Measurements from ENCODE around the gene TRIM44.
A peak's percentile ranks its signal among the peaks of the same experiment; 100 is the strongest.
"Not testable (repeated sequence)": the region's sequence is repeated elsewhere in the genome, so short reads cannot be mapped to it uniquely, and the experiment has no call there.

TRIM44 gene

DNA sequence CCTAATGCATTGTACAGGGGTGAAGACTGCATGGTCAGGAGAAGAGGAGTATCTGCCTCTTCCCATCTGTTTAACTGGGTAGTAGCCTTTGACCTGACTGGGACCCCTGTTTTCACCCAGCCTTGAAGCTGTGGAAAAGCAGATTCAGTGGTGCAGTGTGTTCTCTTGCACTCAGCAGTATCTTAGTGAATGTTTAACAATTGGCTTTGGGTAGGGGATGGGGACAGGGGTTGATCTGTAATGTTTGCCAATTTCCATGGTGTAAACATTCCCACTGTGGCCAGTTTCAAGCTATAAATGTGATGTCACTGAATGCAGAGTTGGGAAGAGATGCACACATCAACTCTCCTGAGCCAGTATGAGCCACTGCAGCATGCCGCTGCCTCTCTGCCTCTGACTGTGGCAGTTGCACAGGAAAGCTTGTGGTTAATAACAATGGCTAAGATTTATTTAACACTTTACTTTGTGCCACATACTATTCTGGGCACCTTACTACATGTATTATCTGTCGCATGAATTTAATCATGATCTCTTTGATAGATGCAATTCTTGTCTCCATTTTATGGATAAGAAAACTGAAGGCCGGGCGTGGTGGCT, 28.6 kb upstream of the TRIM44 start:
- no peak for DNase-seq (ENCODE audit: low spot score)

DNA sequence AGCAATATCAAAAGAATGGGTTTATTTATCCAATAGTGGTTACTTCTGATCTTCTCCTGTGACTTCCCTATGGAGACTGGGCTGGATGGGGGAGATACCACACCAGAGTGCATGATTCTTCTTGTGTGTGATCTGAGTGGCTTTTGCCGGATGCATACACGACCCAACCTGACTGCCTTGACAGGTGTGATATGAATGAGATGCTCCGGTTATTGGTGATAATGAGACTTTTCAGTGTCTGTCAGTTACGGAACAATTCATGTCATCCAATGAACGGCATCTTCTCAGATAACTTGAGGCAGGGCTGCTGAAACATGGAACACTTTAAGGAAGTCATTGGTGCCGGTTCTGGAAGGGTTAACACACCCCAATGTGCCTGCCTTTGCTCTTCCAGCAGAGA, 26.6 kb upstream of the TRIM44 start:
- no peak for DNase-seq (ENCODE audit: low spot score)

DNA sequence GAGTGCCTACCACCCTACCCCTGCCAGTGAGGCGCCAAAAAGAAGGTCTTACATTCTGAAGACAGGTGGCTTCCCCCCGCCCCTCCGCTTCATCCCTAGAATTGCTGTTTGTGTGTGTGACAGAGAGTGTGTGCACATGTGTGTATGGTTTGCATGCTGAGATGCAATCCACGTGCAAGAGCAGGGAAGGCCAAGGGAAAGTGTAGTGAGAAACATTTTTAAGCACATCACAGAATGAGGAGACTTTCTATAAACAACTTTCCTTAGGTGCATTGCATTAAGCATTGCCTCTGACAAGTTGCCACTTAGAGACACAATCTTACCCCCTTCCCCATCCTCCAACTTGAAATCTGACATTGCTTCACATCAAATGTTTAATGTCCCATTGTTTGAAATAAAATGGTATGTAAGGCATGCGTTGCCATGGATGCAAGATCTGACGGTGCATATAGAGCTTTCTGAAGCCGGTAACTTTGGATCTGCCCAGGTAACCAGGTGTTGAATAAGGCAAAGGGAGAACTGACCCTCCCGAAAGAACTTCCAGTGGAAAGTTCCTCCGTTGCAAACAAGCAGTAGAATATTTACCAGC, 22.9 kb upstream of the TRIM44 start:
- no peak for DNase-seq (ENCODE audit: low spot score)

DNA sequence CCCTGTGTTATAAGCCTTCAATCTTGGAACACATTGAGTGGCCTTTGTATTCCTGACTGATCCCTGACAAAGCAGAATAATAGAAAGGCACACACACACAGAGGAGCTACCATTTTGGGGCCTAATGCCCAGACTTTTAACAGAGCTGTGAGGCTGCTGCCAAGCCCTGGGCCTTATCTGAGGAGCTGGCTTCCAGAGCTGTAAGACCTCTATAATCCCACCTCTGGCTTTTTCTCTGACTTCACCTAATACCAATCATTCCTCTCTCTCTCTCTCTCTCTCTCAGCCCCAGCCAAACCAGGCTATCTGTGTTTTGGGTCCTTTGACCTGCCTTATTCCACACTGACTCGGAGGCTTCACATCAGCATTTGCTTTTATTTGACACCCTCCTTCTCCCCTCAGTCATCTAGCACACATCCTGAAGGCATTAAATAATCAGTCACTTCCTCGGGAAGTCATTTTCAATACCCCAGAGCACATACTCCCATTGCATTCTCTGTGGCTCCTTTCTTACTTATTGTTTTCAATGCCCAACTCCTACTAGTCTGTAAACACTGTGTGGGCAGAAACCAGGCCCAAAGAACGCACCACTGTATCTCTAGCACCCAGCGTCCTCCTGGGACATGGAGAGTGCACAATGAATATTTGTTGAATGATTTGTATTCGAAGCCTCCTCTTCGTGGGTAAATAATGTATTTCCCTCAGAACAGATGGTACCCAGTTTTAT, 21.2 kb upstream of the TRIM44 start:
- no peak for DNase-seq (ENCODE audit: low spot score)

DNA sequence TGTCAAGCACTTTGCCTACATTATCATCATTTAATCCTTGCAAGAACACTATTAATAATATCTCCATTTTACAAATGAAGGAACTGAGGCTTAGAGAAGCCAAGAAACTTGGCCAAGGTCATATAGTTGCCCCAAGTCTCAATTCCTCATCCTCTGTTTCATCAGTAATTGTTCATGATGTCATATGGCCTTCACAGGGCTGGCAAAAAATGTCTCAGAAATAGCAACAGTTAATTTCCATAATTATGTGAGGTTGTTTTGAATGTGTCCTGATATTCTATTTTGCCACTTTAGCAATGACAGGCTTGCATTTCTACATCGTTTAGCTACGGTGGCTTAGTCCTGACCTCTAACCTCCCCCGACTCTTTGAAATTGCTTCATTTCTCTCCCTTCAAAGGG, 20.6 kb upstream of the TRIM44 start:
- DNase-seq (ENCODE audit: low spot score), result no peak

DNA sequence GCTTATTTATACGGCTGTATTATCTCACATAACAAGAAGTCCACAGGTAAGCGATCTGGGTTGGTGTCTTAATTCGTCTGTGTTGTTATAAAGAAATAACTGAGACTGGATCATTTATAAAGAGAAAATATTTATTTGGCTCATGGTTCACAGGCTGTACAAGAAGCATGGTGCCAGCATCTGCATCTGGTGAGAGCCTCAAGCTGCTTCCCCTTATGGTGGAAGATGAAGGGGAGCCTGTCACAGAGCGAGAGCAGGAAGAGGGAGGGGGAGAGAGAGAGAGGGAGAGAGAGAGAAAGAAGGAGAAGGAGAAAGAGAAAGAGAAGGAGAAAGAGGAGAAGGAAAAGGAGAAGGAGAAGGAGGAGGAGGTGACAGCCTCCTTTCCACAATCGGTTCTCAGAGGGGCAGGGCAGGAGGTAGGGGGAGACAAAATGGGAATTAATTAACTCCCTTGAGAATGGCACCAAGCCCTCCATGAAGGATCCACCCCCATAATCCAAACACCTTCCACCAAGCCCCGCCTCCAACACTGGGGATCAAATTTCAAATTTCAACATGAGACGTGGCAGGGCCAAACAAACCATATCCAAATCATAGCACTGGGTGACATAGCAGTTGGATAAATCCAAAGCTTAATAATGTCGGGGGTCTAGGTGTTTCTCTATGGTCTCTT, 15.0 kb upstream of the TRIM44 start:
- DNase-seq (ENCODE audit: low spot score), result no peak

DNA sequence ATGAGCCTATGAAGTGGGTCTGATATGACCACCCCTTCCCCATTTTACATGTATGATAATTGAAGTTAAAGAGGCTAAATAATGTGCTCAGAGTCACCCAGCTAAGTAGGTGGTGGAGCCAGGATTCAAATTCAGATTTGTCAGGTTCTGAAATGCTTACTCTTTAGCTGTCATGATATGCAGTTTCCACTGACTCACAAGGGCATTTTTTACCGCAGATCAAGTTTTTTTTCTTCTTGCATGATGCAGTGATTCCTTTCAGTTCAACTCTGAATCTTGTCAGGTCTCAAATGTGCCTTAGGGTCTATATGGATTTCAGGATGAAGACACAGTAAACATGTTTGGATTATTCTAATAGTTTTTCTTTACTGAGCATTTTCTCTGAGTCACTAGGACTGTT, 12.6 kb upstream of the TRIM44 start:
- DNase-seq (ENCODE audit: low spot score), result peak; percentile 59

DNA sequence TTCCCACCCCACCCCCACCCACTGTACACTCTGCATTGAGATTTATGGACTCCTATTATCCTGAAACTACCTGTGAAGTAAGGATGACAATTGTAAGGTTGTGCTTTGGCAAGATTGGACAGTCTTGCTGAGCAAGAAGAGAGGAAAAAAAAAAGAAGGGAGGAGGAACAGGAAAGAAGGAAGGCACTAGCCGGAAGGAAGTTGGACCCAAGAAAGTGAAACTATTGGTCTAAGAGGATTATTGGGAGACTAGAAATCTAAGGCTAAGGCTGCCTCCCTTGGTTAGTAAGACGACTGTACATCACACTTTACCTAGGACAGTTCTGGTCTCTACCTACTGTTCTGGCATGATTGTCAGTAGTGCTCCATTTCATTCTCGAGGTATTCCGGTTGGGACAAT, 12.1 kb upstream of the TRIM44 start:
- no peak for DNase-seq (ENCODE audit: low spot score)

DNA sequence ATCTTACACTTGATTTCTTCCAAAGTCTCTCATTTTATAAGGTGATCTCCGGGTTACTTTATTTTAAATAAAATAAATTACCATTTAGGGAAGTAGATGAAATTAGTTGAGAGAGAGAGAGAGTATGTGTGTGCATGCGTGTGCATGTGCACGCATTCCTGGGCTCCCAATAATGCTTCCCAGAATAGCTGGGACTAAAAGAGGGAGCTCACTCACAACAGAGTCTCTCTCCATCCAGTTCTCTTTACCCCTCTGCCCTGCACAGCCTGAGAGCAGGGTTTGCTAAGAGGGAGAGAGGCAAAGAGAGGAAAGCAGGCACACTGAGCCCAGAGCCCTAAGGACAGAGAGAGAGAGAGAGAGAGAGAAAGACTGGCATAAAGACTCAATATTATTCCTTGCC, 11.3 kb upstream of the TRIM44 start:
- DNase-seq (ENCODE audit: low spot score), result no peak

DNA sequence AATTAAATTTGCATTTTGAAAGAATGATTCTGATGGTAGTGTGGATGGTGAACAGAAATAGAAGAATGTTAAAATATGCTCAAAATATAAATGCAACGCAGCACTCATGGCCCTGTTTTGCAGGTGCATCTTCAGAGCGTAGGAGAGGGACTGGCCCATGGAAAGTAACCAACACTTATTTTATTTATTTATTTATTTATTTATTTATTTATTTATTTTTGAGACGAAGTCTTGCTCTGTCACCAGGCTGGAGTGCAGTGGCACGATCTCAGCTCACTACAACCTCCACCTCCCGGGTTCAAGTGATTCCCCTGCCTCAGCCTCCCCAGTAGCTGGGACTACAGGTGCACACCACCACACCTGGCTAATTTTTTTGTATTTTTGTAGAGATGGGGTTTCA, 9.8 kb upstream of the TRIM44 start:
- DNase-seq (ENCODE audit: low spot score), result not testable (repeated sequence)

DNA sequence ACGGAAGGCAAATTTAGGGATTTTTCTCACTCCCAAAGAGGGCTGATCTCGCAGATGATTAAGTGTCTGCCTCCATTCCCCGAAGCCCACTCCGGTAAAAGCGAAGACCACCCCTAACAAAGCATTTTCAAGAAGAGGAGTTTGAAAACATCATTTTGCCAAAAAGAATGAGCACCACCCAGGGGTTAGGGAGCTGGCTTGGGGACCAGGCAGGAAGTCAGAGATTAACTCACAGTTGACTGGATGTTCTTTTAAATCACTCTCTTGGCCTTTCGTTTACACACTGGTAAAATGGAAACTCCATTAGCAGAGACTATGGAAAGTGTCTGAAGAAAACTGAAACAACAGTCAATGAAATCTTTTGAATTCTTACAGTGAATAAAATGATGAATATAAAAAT, 7.9 kb upstream of the TRIM44 start:
- DNase-seq (ENCODE audit: low spot score), result no peak

DNA sequence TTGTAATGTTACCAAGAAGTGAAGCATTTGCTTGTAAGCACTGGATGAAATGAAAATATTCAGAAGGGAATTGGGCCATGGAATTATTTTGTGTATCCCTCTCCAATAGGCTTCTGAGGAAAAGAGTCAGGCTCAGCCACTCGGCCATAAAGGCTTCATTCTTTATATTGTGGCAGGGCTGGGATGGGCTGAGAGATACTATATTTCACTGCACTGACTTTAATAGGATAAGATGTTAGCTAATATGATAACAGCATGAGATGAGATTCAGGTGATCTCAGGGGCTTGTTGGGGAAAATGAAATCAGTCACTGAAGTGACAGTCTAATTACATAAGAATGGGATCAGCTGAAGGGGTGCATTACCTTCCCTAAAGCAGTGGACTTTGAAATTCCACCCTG, 7.3 kb upstream of the TRIM44 start:
- no peak for DNase-seq (ENCODE audit: low spot score)

DNA sequence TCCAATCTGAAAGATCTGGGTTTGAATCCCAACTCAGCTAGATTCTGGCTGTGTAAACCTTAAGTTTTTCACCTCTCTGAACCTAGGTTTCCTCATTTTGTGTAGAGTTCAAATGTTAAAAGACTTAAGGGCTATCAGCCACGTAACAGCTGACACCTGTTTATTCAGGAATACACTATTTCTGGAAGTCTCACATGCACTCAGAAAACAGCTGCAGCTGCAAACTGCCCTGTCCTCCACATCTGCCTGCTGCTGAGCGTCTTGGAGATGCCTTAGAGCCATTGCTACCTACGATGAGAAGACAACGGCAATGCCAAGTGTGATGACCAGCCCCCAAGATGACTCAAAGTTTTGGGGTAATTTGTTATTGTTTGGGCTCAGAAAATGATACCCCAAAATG, 6.7 kb upstream of the TRIM44 start:
- no peak for DNase-seq (ENCODE audit: low spot score)

DNA sequence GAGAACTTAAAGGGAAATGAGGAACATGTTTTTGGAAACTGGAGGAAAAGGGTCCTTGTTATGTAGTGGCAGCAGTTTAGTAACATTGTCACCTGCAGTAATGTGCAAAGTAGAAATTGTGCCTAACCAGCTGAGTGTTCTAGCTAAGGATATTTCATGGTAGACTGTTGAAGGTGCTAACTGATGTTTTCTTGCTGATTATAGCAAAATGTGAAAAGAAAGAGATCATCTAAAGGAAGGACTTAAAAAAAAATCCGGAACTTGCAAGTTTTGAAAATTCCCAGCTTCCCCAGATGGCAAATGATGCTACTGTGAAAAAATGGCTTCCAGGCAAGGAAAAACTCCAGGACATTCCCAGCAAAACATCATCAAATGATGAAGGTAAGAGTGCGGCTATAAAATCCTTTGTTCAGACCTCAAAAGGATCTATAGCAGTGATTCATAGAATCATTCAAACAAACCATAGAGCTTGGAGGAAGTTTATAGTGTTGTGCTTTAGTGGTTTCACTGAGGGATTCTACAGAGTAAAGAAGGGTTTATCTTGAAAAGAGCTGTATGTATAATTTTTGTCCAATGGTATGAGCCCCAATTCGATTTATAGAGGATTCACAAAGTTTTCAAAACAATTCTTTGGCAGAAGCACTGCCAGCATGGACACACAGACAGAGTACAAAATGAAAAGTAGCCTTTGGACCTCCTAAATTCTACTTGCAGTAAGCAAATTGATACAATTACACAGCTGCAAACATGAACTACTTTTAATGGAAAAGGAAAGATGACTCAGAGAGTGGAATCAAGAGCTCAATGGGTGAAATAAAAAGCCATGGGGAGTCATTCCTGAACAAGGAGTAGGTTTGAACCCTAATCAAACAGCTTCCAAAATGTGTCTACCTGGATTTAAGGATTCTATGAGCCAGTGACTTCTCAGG, 4.3 kb upstream of the TRIM44 start:
- DNase-seq (ENCODE audit: low spot score), result no peak

DNA sequence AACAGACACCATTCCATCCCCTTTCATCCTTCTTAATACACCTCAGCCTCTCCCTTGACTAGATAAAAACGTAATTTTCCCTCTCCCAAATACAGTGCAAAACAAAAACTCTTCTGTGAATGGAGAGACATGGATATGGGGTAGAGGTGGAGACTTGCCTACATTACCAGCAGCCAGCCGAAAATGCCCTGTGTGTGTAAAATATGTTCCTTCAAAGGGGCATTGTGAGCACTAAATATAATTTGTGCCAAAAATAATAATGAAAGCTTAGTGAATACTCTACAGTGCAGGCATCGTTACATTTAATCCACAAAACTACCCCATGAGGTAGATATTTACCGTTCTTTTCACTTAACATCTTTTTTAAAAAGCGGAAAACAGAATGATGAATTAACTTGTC, 1.0 kb upstream of the TRIM44 start:
- no peak for DNase-seq (ENCODE audit: low spot score)

DNA sequence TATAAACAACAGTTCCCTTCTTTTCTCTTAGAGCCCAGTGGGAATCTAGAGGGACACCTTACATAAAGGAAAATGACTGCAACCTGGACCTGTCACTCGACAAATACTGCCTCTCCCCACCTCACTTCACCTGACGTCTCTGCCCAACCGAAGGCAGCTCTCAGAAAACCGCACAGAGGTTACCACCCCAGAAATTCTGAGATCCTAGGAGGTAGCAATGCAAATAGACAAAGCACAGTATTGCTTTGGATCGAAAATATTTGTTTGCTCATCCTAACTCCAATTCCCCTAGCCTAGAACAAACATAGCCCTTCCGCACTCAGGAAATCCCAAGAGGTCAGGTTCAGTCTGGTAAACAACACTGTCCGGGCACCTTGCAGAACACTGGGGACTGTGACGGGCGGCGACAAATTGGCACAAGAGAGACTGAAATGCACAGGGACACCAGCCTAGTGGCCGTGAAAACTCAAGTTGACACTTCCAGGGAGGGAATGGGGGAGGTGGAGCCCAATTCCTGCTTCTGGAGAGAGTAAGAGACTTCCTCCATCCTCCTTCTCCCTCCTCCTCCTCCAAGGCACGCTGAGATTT, 420 bp upstream of the TRIM44 start:
- peak; percentile 27 for DNase-seq (ENCODE audit: low spot score)

DNA sequence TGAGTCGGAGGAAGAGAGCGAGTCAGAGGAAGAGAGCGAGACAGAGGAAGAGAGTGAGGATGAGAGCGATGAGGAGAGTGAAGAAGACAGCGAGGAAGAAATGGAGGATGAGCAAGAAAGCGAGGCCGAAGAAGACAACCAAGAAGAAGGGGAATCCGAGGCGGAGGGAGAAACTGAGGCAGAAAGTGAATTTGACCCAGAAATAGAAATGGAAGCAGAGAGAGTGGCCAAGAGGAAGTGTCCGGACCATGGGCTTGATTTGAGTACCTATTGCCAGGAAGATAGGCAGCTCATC, 780 bp downstream of the TRIM44 start:
- DNase-seq (ENCODE audit: low spot score), result no peak

DNA sequence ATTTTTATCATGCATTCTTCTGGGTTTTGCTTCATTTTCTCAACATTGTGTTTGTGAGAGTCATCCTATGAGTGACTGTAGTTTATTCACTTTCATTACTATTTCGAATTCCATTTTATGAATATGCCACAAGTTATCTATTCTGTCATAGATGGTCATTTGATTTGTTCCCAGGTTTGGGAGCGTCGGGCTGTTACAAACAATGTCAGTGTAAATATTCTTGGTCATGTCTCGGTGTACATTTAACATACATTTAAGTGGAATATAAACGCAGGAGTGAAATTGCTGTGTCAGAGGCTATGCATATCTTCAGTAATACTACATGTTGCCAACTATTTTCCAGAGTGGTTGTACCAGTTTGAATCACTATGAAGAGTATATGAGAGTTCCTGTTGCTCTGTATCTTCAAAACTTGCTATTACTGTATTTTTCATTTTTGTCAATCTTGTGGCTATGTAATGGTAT, 2.4 kb downstream of the TRIM44 start:
- peak; percentile 83 for DNase-seq (ENCODE audit: low spot score)

DNA sequence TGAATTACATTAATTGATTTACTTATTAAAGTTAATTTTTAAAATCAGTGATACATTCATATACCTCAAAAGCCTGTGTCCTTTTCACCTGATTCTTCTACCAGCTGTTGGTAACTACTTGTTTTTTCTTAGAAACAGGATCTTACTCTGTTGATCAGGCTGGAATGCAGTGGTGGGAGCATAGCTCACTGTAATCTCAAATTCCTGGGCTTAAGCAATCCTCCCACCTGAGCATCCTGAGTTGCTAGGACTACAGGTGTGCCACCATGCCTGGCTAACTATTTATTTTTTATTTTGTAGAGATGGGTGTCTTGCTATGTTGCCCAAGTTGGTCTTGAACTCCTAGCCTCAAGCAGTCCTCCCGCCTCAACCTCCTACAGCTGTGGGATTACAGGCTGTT, 4.7 kb downstream of the TRIM44 start:
- DNase-seq (ENCODE audit: low spot score), result no peak

DNA sequence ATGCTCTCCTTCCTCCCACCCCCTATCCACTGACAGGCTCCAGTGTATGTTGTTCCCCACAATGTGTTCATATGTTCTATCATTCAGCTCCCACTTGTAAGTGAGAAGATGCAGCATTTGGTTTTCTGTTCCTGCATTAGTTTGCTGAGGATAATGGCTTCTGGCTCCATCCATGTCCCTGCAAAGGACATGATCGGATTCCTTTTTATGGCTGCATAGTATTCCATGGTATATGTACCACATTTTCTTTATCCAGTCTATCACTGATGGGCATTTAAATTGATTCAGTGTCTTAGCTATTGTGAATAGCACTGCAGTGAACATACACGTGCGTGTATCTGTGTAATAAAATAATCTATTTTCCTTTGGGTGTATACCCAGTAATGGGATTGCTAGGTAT, 5.8 kb downstream of the TRIM44 start:
- not testable (repeated sequence) for DNase-seq (ENCODE audit: low spot score)

DNA sequence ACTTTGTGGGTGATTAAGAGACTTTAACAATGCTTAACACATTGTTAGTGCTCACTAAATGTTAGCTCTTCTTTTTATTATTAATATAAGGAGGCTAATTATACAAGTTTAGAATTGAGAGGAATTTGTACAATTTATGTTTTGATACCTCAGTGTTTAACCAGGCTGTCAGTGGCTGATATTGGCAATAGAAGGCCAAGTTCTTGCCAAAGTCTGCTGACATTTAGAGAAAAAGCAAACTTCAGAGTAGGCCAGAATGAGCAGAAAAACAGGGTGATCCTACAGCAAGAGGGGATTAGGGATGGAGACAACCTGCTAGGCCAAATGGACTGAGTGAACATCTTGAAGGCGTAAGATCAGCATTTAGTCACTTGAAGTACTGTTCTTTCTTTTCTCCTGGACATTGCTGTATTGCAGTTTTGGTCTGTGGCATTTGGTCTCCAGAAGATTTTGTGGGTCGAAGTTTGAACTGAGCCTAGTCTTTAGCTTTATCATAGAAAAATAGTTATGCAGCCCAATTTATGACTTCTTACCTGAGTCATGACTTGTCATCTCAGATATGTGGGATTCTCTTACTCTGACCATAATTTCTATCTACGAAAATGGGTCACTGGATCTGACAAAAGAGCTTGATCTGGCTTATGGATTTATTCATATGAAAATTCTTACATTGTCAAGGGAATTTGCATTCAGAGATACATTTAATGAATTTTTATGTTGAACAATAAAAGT, 9.0 kb downstream of the TRIM44 start:
- DNase-seq (ENCODE audit: low spot score), result peak; percentile 30

All from RKO (cell line).